ENCODE data around the gene FAM217A. TPM values are rescaled to one million over a fixed set of nuclear protein-coding genes. Genes with fewer than 3 reads are reported as not detected.

FAM217A gene
- total and polyA plus RNA-seq, 3 donors from 2014 or later = 13.0 to 35.3 (median 30.6) TPM

DNA sequence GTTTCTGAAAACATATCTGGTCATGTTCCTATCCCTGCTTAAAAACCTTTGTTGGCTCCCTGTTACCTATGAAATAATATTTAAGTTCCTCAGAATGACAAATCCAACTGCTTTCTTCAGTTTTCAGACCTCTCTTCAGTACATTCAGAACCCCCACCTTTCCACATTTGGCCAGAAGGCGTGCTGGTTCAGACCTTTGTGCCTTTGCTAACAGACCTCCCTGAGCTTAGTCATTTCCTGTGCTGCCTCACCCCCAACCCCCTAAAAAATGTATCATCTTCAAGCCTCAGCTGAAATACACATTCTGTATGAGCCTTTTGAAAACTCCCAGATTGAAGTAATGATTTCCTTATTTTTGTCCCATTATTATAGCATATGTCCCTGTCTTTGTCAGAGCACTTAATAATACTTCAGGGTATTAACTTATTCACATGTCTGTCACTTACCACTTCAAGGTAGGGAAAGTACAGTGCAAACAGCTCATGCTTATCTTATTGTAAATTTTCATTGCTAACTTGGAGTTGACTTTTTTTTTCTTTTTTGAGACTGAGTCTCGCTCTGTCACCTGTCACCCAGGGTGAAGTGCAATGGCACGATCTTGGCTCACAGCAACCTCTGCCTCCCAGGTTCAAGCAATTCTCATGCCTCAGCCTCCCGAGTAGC lies 19.7 kb downstream of the FAM217A start:
- H3K9me3 ChIP-seq = no peaks in the 10 kb centered on the region
- H3K4me1 ChIP-seq = no peaks in the 10 kb centered on the region
- DNase-seq = no peak
- no peak for TF ChIP-seq POLR2A (IDR thresholded peaks at IDR 0.05)
- TF ChIP-seq, protein P1, sequence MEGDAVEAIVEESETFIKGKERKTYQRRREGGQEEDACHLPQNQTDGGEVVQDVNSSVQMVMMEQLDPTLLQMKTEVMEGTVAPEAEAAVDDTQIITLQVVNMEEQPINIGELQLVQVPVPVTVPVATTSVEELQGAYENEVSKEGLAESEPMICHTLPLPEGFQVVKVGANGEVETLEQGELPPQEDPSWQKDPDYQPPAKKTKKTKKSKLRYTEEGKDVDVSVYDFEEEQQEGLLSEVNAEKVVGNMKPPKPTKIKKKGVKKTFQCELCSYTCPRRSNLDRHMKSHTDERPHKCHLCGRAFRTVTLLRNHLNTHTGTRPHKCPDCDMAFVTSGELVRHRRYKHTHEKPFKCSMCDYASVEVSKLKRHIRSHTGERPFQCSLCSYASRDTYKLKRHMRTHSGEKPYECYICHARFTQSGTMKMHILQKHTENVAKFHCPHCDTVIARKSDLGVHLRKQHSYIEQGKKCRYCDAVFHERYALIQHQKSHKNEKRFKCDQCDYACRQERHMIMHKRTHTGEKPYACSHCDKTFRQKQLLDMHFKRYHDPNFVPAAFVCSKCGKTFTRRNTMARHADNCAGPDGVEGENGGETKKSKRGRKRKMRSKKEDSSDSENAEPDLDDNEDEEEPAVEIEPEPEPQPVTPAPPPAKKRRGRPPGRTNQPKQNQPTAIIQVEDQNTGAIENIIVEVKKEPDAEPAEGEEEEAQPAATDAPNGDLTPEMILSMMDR (IDR thresholded peaks at IDR 0.05) = no peak
- H3K4me3 ChIP-seq = no peak overlapping the region
- H3K36me3 ChIP-seq (ENCODE audit: low read depth, missing control alignments) = no peaks in the 10 kb centered on the region
- 91 to 93% methylated on average over 4 of the region's 4 CpGs for WGBS, 2 donors
- intact Hi-C loops (cut with DNase I; ENCODE audit: low total_unique reads) = no loop called here
- no peak overlapping the region for H3K27ac ChIP-seq
- H3K27me3 ChIP-seq = no peaks in the 10 kb centered on the region

DNA sequence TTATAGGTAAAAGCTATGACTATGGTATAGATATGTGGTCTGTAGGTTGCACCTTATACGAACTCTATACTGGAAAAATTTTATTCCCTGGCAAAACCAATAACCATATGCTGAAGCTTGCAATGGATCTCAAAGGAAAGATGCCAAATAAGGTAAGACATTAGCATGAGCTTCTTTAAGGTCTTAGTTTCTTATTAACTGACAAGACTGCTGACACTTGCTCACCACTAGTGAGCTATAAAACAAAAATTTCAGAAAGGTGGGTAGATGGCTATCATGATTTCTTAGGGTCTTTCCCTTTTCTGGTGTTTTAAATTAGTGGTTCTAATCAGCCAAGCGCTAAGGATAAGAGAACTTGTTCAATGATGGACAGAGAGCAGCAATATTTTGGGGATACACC lies 21.9 kb downstream of the FAM217A start:
- no peak for DNase-seq
- H3K36me3 ChIP-seq (ENCODE audit: low read depth, missing control alignments) = no peaks in the 10 kb centered on the region
- no peak overlapping the region for H3K27ac ChIP-seq
- H3K9me3 ChIP-seq = no peaks in the 10 kb centered on the region
- H3K4me3 ChIP-seq = no peak overlapping the region
- TF ChIP-seq, protein P1 (IDR thresholded peaks at IDR 0.05) = no peak
- TF ChIP-seq POLR2A (IDR thresholded peaks at IDR 0.05) = no peak
- no peaks in the 10 kb centered on the region for H3K4me1 ChIP-seq
- no peaks in the 10 kb centered on the region for H3K27me3 ChIP-seq
- WGBS, 2 donors = 91 to 98% methylated on average over 2 of the region's 2 CpGs
- intact Hi-C loops (cut with DNase I; ENCODE audit: low total_unique reads) = no loop called here

DNA sequence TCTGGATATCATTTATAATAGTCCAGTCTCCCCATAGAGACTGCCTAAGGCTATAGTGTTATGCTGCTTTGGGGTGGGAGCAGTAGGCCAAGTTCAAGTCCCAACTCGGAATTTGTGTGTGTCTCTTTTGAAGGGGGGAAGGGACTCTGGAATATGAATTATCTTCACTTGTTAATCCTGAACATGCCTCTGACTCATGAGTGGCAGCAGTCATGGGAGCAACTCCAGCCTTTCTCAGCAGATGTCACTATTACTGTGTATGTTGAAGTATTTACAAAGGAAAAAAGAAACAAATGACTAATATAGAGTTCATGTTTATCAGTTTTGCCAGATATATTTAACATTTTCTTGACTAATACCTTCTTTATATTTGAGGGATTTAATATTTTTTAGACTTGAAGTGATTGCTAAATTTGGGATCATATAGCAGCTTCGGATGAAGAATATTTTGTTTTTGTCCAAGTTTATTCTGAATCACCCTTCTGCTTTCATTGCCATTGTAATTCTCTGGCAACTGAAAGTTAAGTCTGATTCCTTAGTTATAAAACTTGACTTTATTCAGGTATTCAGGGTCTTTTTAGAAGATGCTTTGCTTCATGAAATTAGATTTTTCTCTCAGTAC lies 23.4 kb downstream of the FAM217A start:
- Histone ChIP-seq H3K36me3 (ENCODE audit: low read depth, missing control alignments) (no peaks in the 10 kb centered on the region), H3K27me3 (no peaks in the 10 kb centered on the region), H3K4me3 (no peak overlapping the region), H3K27ac (no peak overlapping the region), H3K4me1 (no peaks in the 10 kb centered on the region), H3K9me3 (no peaks in the 10 kb centered on the region)
- DNase-seq = peak; percentile 51
- intact Hi-C loops (cut with DNase I; ENCODE audit: low total_unique reads) = no loop called here
- TF ChIP-seq, protein P1 (IDR thresholded peaks at IDR 0.05) = no peak
- no peak for TF ChIP-seq POLR2A (IDR thresholded peaks at IDR 0.05)
- WGBS, 2 donors = 65 to 69% methylated on average over 2 of the region's 2 CpGs

DNA sequence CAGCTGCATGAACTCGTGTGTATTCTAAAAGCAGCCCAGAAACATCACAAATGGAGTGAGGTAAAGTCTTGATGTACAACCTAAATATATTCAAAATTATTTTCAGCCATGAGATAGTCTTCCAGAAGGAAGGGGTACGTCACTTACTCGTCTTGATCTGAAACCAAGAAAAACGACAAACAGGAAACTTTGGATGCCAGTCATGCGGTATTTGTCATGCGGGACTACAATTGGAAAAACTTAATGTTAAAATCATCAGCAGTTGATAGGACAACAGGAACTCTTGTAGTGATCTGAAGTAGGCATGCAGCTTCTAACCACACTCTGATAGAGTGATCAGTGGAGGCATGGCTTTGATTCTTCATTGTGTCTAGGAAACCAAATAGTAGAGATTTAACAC lies 29.7 kb downstream of the FAM217A start:
- TF ChIP-seq, protein P1 (IDR thresholded peaks at IDR 0.05) = no peak
- no peak for TF ChIP-seq POLR2A (IDR thresholded peaks at IDR 0.05)
- H3K9me3 ChIP-seq = no peaks in the 10 kb centered on the region
- WGBS, 2 donors = 92 to 94% methylated on average over 6 of the region's 6 CpGs

DNA sequence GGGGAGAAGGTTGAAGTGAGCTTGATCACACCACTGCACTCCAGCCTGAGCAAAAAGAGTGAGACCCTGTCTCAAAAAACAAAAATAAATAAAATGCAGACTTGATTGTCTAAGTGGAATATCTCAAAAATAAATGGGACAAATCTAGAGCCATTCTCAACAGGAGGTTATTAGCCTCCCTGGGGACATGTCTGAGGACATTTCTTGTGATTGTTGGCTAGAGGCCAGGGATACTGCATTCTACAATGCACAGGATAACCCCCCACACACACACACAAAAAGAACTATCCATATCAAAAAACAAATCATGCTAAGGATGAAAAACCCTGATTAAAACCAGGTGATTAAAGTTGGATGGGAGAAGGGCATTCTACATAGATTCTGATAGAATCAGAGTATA lies 37.5 kb downstream of the FAM217A start:
- no peaks in the 10 kb centered on the region for H3K9me3 ChIP-seq
- H3K36me3 ChIP-seq (ENCODE audit: low read depth, missing control alignments) = no peaks in the 10 kb centered on the region
- H3K4me3 ChIP-seq = no peak overlapping the region
- H3K4me1 ChIP-seq = no peaks in the 10 kb centered on the region
- no peak overlapping the region for H3K27ac ChIP-seq
- intact Hi-C loops (cut with DNase I; ENCODE audit: low total_unique reads) = no loop called here
- TF ChIP-seq, protein P1 (IDR thresholded peaks at IDR 0.05) = no peak
- no peak for TF ChIP-seq POLR2A (IDR thresholded peaks at IDR 0.05)
- H3K27me3 ChIP-seq = no peaks in the 10 kb centered on the region
- DNase-seq = no peak

More for the DNA sequence above, 29.7 kb downstream of the FAM217A start:
- Histone ChIP-seq H3K27me3 (no peaks in the 10 kb centered on the region), H3K4me1 (no peaks in the 10 kb centered on the region), H3K36me3 (ENCODE audit: low read depth, missing control alignments) (no peaks in the 10 kb centered on the region), H3K4me3 (no peak overlapping the region), H3K27ac (no peak overlapping the region)
- DNase-seq = no peak
- intact Hi-C loops (cut with DNase I; ENCODE audit: low total_unique reads) = no loop called here

Data from testis (tissue), 3 donors.